GM23338 (cell line): ENCODE results near the gene KLHL1.

Experiments used
- CREB1 ChIP-seq: fragments of 250-450 bp; sonication (Bioruptor Pico); IDR thresholded peaks from 2 replicates; pipeline ENCODE4 v1.5.0; 2020; ENCODE audit warnings: low read depth, mild to moderate bottlenecking, moderate library complexity
- CTCF ChIP-seq, 2 experiments: fragments of 200-600 bp in 1 of 2; sonication (generic) in 1 of 2; conservative IDR thresholded peaks; 2 replicates each; pipeline versions ENCODE4 v1.5.1 to v1.6.1; 2016 to 2017; ENCODE audit warnings: antibody characterized with exemption in 2 of 2, low read depth in 2 of 2, mild to moderate bottlenecking in 2 of 2, moderate library complexity in 1 of 2
- EZH2 ChIP-seq: fragments of 200-600 bp; sonication (generic); IDR thresholded peaks from one replicate; pipeline ENCODE4 v1.8.0; 2017; ENCODE audit warnings: antibody characterized with exemption, mild to moderate bottlenecking, low read depth; ENCODE audit not compliant: unreplicated experiment
- EZH2phosphoT487 ChIP-seq: fragments of 200-600 bp; sonication (generic); IDR thresholded peaks from one replicate; pipeline ENCODE4 v1.8.1; 2018; ENCODE audit warnings: antibody characterized with exemption; ENCODE audit not compliant: unreplicated experiment
- POLR2AphosphoS5 ChIP-seq: IDR thresholded peaks from 2 replicates; pipeline ENCODE4 v1.6.1; 2016; ENCODE audit warnings: antibody characterized with exemption, low read depth
- REST ChIP-seq: IDR thresholded peaks from one replicate; pipeline ENCODE4 v1.6.1; 2018; ENCODE audit warnings: antibody characterized with exemption; ENCODE audit not compliant: unreplicated experiment

GRCh38 chr13:69956839-69957238 lies 151.4 kb downstream of the KLHL1 start:
- TF ChIP-seq POLR2AphosphoS5 (no peak), CTCF (conservative IDR thresholded peaks at IDR 0.05; ENCODE audit: low read depth in 2 of 2) (no peak), EZH2 (no peak), CREB1 (CRISPR knock-in tag) (no peak), EZH2phosphoT487 (no peak), REST (no peak)
